ENCODE results near the gene ADIPOR2. TPM values are rescaled to one million over a fixed set of nuclear protein-coding genes. Genes with fewer than 3 reads are reported as not detected.

The ADIPOR2 gene
- total RNA-seq, 1 donor from 2014 or later: 54.0 TPM

- H3K4me3 ChIP-seq: no peak overlapping the region
- no peaks in the 10 kb centered on the region for H3K27me3 ChIP-seq
- intact Hi-C loops (cut with DNase I): no loop called here
- no peak for TF ChIP-seq CTCF (IDR thresholded peaks at IDR 0.05)
- TF ChIP-seq POLR2A (IDR thresholded peaks at IDR 0.05): no peak
- no peak for TF ChIP-seq POLR2AphosphoS5 (IDR thresholded peaks at IDR 0.05; ENCODE audit: insufficient read depth in 1 of 2, low read depth in 1 of 2)
- H3K4me1 ChIP-seq: peaks cover 10% of the 10 kb centered on the region
- H3K36me3 ChIP-seq: no peaks in the 10 kb centered on the region
- no peak for DNase-seq (ENCODE audit: extremely low spot score in 2 of 2)
- no peak overlapping the region for H3K27ac ChIP-seq
- H3K9me3 ChIP-seq: no peaks in the 10 kb centered on the region
Observed at GRCh38 chr12:1763153-1763552, 72.3 kb downstream of the ADIPOR2 start.

GRCh38 chr12:1766110-1766509, 75.2 kb downstream of the ADIPOR2 start:
- H3K36me3 ChIP-seq: no peaks in the 10 kb centered on the region
- TF ChIP-seq POLR2AphosphoS5 (IDR thresholded peaks at IDR 0.05; ENCODE audit: insufficient read depth in 1 of 2, low read depth in 1 of 2) (no peak), CTCF (IDR thresholded peaks at IDR 0.05) (no peak), POLR2A (IDR thresholded peaks at IDR 0.05) (no peak)
- no peaks in the 10 kb centered on the region for H3K27me3 ChIP-seq
- DNase-seq (ENCODE audit: extremely low spot score in 2 of 2): no peak
- no peak overlapping the region for H3K27ac ChIP-seq
- H3K9me3 ChIP-seq: no peaks in the 10 kb centered on the region
- no peaks in the 10 kb centered on the region for H3K4me1 ChIP-seq
- intact Hi-C loops (cut with DNase I): no loop called here
- H3K4me3 ChIP-seq: no peak overlapping the region

GRCh38 chr12:1767407-1768090, 76.7 kb downstream of the ADIPOR2 start:
- no peaks in the 10 kb centered on the region for H3K4me1 ChIP-seq
- no peak overlapping the region for H3K4me3 ChIP-seq
- H3K36me3 ChIP-seq: no peaks in the 10 kb centered on the region
- no peaks in the 10 kb centered on the region for H3K9me3 ChIP-seq
- no peak for DNase-seq (ENCODE audit: extremely low spot score in 2 of 2)
- no peak overlapping the region for H3K27ac ChIP-seq
- TF ChIP-seq CTCF (IDR thresholded peaks at IDR 0.05): no peak
- TF ChIP-seq POLR2AphosphoS5 (IDR thresholded peaks at IDR 0.05; ENCODE audit: insufficient read depth in 1 of 2, low read depth in 1 of 2): no peak
- TF ChIP-seq POLR2A (IDR thresholded peaks at IDR 0.05): no peak
- H3K27me3 ChIP-seq: no peaks in the 10 kb centered on the region
- intact Hi-C loops (cut with DNase I): no loop called here

- Histone ChIP-seq H3K4me3 (no peak overlapping the region), H3K4me1 (no peaks in the 10 kb centered on the region)
- intact Hi-C loops (cut with DNase I): no loop called here
Observed at GRCh38 chr12:1768615-1769014, 77.7 kb downstream of the ADIPOR2 start.

More at GRCh38 chr12:1768615-1769014, 77.7 kb downstream of the ADIPOR2 start:
- Histone ChIP-seq H3K9me3 (no peaks in the 10 kb centered on the region), H3K27ac (no peak overlapping the region), H3K36me3 (no peaks in the 10 kb centered on the region), H3K27me3 (no peaks in the 10 kb centered on the region)
- TF ChIP-seq CTCF (IDR thresholded peaks at IDR 0.05): no peak
- no peak for TF ChIP-seq POLR2AphosphoS5 (IDR thresholded peaks at IDR 0.05; ENCODE audit: insufficient read depth in 1 of 2, low read depth in 1 of 2)
- TF ChIP-seq POLR2A (IDR thresholded peaks at IDR 0.05): no peak
- no peak for DNase-seq (ENCODE audit: extremely low spot score in 2 of 2)
